ENCODE measurements around the gene ATP2B3. TPM values are rescaled to one million over a fixed set of nuclear protein-coding genes. Genes with fewer than 3 reads are reported as not detected.

The ATP2B3 gene
- polyA plus RNA-seq, 1 donor (not counting 4 experiments of a cell fraction or from before 2014, with no cell fraction given) = not detected

DNA sequence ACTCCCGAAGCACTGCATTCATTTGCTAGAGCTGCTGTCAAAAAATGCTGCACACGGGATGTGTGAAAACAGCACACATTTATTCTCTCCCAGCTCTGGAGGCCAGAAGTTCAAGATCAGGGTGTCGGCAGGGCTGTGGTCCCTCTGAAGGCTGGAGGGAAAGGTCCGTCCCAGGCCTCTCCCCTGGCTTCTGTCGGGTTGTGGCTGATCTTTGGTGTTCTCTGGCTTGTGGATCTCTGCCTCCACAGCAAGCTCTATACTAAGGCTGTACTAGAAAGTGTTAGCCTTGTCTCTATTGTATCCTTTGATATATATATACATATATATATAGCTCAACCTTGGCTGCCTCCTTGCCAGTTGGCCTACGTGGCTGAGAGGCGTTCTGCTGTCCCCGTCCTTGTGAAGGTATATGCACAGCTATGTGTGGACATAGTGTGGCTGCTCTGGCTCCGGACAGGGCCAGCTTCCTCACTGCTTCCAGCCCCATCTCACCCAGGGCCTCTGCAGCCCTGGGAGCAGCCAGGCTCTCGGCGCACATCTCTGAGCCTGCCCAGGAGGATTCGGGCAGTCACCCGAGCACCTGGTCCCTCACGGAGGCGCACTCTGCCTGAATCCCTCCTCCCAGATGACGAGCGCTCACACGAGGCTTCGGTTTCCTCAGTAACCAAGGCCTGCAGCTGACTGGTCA is 114.6 kb downstream of the ATP2B3 start:
- dilution Hi-C loops (cut with MboI; ENCODE audit: extremely low pct_ligation_motif_present, low sequenced_read_pairs) = no loop called here

More for the DNA sequence above, 114.6 kb downstream of the ATP2B3 start:
- Histone ChIP-seq H3K4me1 (ENCODE audit: control insufficient read depth, extremely low read depth, insufficient read depth, low read length) (no peaks in the 10 kb centered on the region), H3K27me3 (ENCODE audit: control insufficient read depth, extremely low read depth, insufficient read depth, low read length) (no peaks in the 10 kb centered on the region), H2AFZ (ENCODE audit: control insufficient read depth, low read length) (no peak overlapping the region), H3K9ac (ENCODE audit: control insufficient read depth, extremely low read depth, insufficient read depth, low read length) (no peak overlapping the region), H3K9me1 (ENCODE audit: control insufficient read depth, extremely low read depth, insufficient read depth, low read length) (no peaks in the 10 kb centered on the region), H3K79me2 (ENCODE audit: control insufficient read depth, insufficient read depth, low read length) (no peaks in the 10 kb centered on the region), H3K4me3 (ENCODE audit: control insufficient read depth in 2 of 3, extremely low read depth in 1 of 3, insufficient read depth in 2 of 3, low read depth in 1 of 3, low read length in 3 of 3) (no peak overlapping the region), H3K27ac (ENCODE audit: control insufficient read depth, insufficient read depth, low read length) (no peak overlapping the region), H4K20me1 (ENCODE audit: control insufficient read depth, extremely low read depth, insufficient read depth, low read length) (no peaks in the 10 kb centered on the region), H3K4me2 (ENCODE audit: control insufficient read depth, extremely low read depth, insufficient read depth, low read depth, low read length) (no peak overlapping the region), H3K36me3 (ENCODE audit: control insufficient read depth in 2 of 2, extremely low read depth in 1 of 2, insufficient read depth in 2 of 2, low read length in 2 of 2) (no peaks in the 10 kb centered on the region), H3K9me3 (ENCODE audit: control insufficient read depth, low read depth, low read length) (peaks cover 3% of the 10 kb centered on the region)
- TF ChIP-seq, protein P1, sequence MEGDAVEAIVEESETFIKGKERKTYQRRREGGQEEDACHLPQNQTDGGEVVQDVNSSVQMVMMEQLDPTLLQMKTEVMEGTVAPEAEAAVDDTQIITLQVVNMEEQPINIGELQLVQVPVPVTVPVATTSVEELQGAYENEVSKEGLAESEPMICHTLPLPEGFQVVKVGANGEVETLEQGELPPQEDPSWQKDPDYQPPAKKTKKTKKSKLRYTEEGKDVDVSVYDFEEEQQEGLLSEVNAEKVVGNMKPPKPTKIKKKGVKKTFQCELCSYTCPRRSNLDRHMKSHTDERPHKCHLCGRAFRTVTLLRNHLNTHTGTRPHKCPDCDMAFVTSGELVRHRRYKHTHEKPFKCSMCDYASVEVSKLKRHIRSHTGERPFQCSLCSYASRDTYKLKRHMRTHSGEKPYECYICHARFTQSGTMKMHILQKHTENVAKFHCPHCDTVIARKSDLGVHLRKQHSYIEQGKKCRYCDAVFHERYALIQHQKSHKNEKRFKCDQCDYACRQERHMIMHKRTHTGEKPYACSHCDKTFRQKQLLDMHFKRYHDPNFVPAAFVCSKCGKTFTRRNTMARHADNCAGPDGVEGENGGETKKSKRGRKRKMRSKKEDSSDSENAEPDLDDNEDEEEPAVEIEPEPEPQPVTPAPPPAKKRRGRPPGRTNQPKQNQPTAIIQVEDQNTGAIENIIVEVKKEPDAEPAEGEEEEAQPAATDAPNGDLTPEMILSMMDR (optimal IDR thresholded peaks at IDR 0.05 in 1 of 3, IDR thresholded peaks at IDR 0.05 in 1 of 3, conservative IDR thresholded peaks at IDR 0.05 in 1 of 3; ENCODE audit: extremely low read depth in 1 of 3, insufficient read depth in 2 of 3, low read length in 3 of 3) = no peak
- no peak for TF ChIP-seq EZH2 (IDR thresholded peaks at IDR 0.05; ENCODE audit: low read length)
- DNase-seq (ENCODE audit: low read depth, low spot score) = no peak
- no peak for FAIRE-seq

Other genes starting within 250 kb of the ATP2B3 start
- gene PNMA6F, start 195.9 kb upstream of the ATP2B3 start, polyA plus RNA-seq = not detected in 3 replicates
- 3.4 to 6.4 TPM (median 5.3 TPM) in 3 replicates for gene ZNF275, start 183.5 kb upstream of the ATP2B3 start, polyA plus RNA-seq
- gene PNMA6E, start 116.3 kb upstream of the ATP2B3 start, polyA plus RNA-seq = not detected in 3 replicates
- 0.44 to 1.1 TPM (median 0.64 TPM) in 3 replicates for gene ZFP92, start 106.2 kb upstream of the ATP2B3 start, polyA plus RNA-seq
- 0.28 to 0.49 TPM (median 0.31 TPM) in 3 replicates for gene TREX2, start 71.6 kb upstream of the ATP2B3 start, polyA plus RNA-seq
- 9.2 to 23.1 TPM (median 13.8 TPM) in 3 replicates for gene HAUS7, start 47.1 kb upstream of the ATP2B3 start, polyA plus RNA-seq
- 0.03 to 0.12 TPM (median 0.07 TPM) in 3 replicates for gene BGN, start 22.7 kb upstream of the ATP2B3 start, polyA plus RNA-seq
- 31.1 to 36.4 TPM (median 33.5 TPM) in 3 replicates for gene CCNQ, start 81.5 kb downstream of the ATP2B3 start, polyA plus RNA-seq
- 0.47 to 0.57 TPM (median 0.50 TPM) in 3 replicates for gene DUSP9, start 129.6 kb downstream of the ATP2B3 start, polyA plus RNA-seq
- gene PNCK, start 156.2 kb downstream of the ATP2B3 start, polyA plus RNA-seq = 0.05 to 0.37 TPM (median 0.24 TPM) in 3 replicates
- 33.6 to 56.7 TPM (median 56.1 TPM) in 3 replicates for gene SLC6A8, start 170.3 kb downstream of the ATP2B3 start, polyA plus RNA-seq
- 260 to 267 TPM (median 262 TPM) in 3 replicates for gene BCAP31, start 206.7 kb downstream of the ATP2B3 start, polyA plus RNA-seq
- gene ABCD1, start 207.2 kb downstream of the ATP2B3 start, polyA plus RNA-seq = 0.81 to 2.0 TPM (median 0.86 TPM) in 3 replicates
- gene PLXNB3, start 246.6 kb downstream of the ATP2B3 start, polyA plus RNA-seq = 7.2 to 14.4 TPM (median 8.6 TPM) in 3 replicates

Measured in keratinocyte (primary cell).